ENCODE measurements around the gene SLC25A14.

- TF ChIP-seq POLR2AphosphoS5 (IDR thresholded peaks at IDR 0.05; ENCODE audit: low read depth, low read length) (no peak), POLR2A (IDR thresholded peaks at IDR 0.05; ENCODE audit: low read depth, low read length) (no peak)
Observed at GRCh38 chrX:130295519-130296296, 44.0 kb upstream of the SLC25A14 start.

All from GM12892 (cell line).